Astrocyte (in vitro differentiated cells and primary cell): ENCODE measurements around the gene CDH1. TPM values are rescaled to one million over a fixed set of nuclear protein-coding genes. Genes with fewer than 3 reads are reported as not detected.

Experiments
- DNase-seq: peaks from one replicate; pipeline ENCODE4 v3.0.0-alpha.2; 2010; ENCODE audit warnings: low read depth
- FAIRE-seq: peaks from 2 replicates; lab custom pipeline; 2011; peaks lifted over from hg19 to GRCh38; lab: Jason Lieb, UNC
- H2AFZ ChIP-seq: 2 replicates; pipeline ENCODE4 v1.6.0; 2012; ENCODE audit warnings: low read depth, low read length, inconsistent platforms
- H3K27ac ChIP-seq: 2 replicates; pipeline ENCODE4 v1.5.1; 2011; ENCODE audit warnings: low read depth, low read length, inconsistent platforms
- H3K27me3 ChIP-seq: 2 replicates; pipeline ENCODE4 v1.6.0; 2011; ENCODE audit warnings: low read length, inconsistent platforms; ENCODE audit not compliant: insufficient read depth
- H3K36me3 ChIP-seq: 2 replicates; pipeline ENCODE4 v1.5.1; 2011; ENCODE audit warnings: low read length, inconsistent platforms; ENCODE audit not compliant: insufficient read depth
- H3K4me1 ChIP-seq: 2 replicates; pipeline ENCODE4 v1.5.1; 2011; ENCODE audit warnings: low read length, inconsistent platforms; ENCODE audit not compliant: insufficient read depth
- H3K4me2 ChIP-seq: 2 replicates; pipeline ENCODE4 v1.6.0; 2012; ENCODE audit warnings: low read length, inconsistent platforms
- H3K4me3 ChIP-seq: 2 replicates; pipeline ENCODE4 v1.5.1; 2011; ENCODE audit warnings: low read depth, mild to moderate bottlenecking, low read length, inconsistent platforms; ENCODE audit not compliant: insufficient read depth
- H3K79me2 ChIP-seq: 2 replicates; pipeline ENCODE4 v1.6.0; 2012; ENCODE audit warnings: mild to moderate bottlenecking, low read length, inconsistent platforms; ENCODE audit not compliant: insufficient read depth
- H3K9ac ChIP-seq: 2 replicates; pipeline ENCODE4 v1.6.0; 2012; ENCODE audit warnings: mild to moderate bottlenecking, low read length, inconsistent platforms
- H3K9me3 ChIP-seq: 2 replicates; pipeline ENCODE4 v1.5.1; 2012; ENCODE audit warnings: low read depth, mild to moderate bottlenecking, low read length, inconsistent platforms; ENCODE audit not compliant: insufficient read depth
- H4K20me1 ChIP-seq: 2 replicates; pipeline ENCODE4 v1.6.0; 2012; ENCODE audit warnings: low read length, inconsistent platforms; ENCODE audit not compliant: insufficient read depth
- H3K27ac Mint-ChIP-seq: one replicate; pipeline ENCODE4 v1.8.0; 2021; ENCODE audit warnings: mild to moderate bottlenecking, mixed read lengths; ENCODE audit not compliant: unreplicated experiment
- H3K27me3 Mint-ChIP-seq: one replicate; pipeline ENCODE4 v1.8.0; 2021; ENCODE audit warnings: low read depth, mixed read lengths; ENCODE audit not compliant: unreplicated experiment
- H3K36me3 Mint-ChIP-seq: one replicate; pipeline ENCODE4 v1.8.0; 2021; ENCODE audit warnings: low read depth, mixed read lengths; ENCODE audit not compliant: unreplicated experiment
- H3K4me1 Mint-ChIP-seq: one replicate; pipeline ENCODE4 v1.8.0; 2021; ENCODE audit warnings: low read depth, mixed read lengths; ENCODE audit not compliant: unreplicated experiment
- H3K4me3 Mint-ChIP-seq: one replicate; pipeline ENCODE4 v1.8.0; 2021; ENCODE audit warnings: mild to moderate bottlenecking, moderate library complexity, mixed read lengths; ENCODE audit not compliant: unreplicated experiment
- H3K9me3 Mint-ChIP-seq: one replicate; pipeline ENCODE4 v1.8.0; 2021; ENCODE audit warnings: mild to moderate bottlenecking, mixed read lengths; ENCODE audit not compliant: unreplicated experiment
- EZH2 ChIP-seq: IDR thresholded peaks from 2 replicates; pipeline ENCODE4 v1.6.1; 2012; ENCODE audit warnings: mild to moderate bottlenecking, low read length, inconsistent platforms; ENCODE audit not compliant: insufficient read depth
- total RNA-seq: library from RNA; stranded (reverse); gene quantifications from 2 replicates; pipeline ENCODE4 v1.2.1, GENCODE V29; 2021
- TF ChIP-seq, protein P1 (sequence below): IDR thresholded peaks from 2 replicates; pipeline ENCODE4 v1.5.1; 2011; ENCODE audit warnings: low read depth, mild to moderate bottlenecking, inconsistent platforms, low read length, moderate library complexity; ENCODE audit not compliant: insufficient read depth

The CDH1 gene
- total RNA-seq, 1 donor from 2014 or later, result 23.8 TPM

DNA sequence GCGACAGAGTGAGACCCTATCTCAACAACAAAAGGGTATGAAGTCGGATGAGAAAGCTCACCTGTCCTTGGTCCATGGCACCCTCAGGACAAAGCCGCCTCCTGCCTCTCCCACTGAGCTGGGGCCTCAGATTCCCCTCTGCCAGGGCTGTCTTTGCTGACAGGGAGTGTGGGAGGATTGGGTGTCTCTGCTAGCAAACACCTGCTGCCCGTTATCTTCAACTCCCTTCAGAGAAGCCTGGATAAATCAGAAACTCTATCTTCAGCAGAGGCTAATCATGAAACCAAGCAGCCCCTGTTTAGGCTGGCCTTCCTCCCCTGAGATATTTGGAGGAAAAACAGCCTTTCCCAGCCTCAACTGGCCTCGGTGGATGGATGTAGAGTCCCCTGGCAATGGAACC lies 36.3 kb upstream of the CDH1 start:
- no peaks in the 10 kb centered on the region for H3K27me3 ChIP-seq
- H3K9me3 ChIP-seq, result no peaks in the 10 kb centered on the region
- Mint-ChIP-seq H3K36me3 (peaks cover 5% of the 10 kb centered on the region), H3K4me1 (no peaks in the 10 kb centered on the region), H3K4me3 (no peak overlapping the region), H3K9me3 (no peaks in the 10 kb centered on the region), H3K27me3 (peaks cover 6% of the 10 kb centered on the region), H3K27ac (no peak overlapping the region)
- H3K79me2 ChIP-seq, result no peaks in the 10 kb centered on the region
- H2AFZ ChIP-seq, result no peak overlapping the region
- H3K4me1 ChIP-seq, result no peaks in the 10 kb centered on the region
- H3K9ac ChIP-seq, result no peak overlapping the region
- DNase-seq, result no peak
- no peak for FAIRE-seq
- no peak overlapping the region for H3K4me2 ChIP-seq
- no peak overlapping the region for H3K4me3 ChIP-seq
- TF ChIP-seq, protein P1, sequence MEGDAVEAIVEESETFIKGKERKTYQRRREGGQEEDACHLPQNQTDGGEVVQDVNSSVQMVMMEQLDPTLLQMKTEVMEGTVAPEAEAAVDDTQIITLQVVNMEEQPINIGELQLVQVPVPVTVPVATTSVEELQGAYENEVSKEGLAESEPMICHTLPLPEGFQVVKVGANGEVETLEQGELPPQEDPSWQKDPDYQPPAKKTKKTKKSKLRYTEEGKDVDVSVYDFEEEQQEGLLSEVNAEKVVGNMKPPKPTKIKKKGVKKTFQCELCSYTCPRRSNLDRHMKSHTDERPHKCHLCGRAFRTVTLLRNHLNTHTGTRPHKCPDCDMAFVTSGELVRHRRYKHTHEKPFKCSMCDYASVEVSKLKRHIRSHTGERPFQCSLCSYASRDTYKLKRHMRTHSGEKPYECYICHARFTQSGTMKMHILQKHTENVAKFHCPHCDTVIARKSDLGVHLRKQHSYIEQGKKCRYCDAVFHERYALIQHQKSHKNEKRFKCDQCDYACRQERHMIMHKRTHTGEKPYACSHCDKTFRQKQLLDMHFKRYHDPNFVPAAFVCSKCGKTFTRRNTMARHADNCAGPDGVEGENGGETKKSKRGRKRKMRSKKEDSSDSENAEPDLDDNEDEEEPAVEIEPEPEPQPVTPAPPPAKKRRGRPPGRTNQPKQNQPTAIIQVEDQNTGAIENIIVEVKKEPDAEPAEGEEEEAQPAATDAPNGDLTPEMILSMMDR, result no peak
- no peak for TF ChIP-seq EZH2
- no peak overlapping the region for H3K27ac ChIP-seq
- no peaks in the 10 kb centered on the region for H4K20me1 ChIP-seq
- H3K36me3 ChIP-seq, result no peaks in the 10 kb centered on the region

- H3K9ac ChIP-seq, result no peak overlapping the region
- no peaks in the 10 kb centered on the region for H3K9me3 Mint-ChIP-seq
- DNase-seq, result peak; percentile 31
- no peaks in the 10 kb centered on the region for H4K20me1 ChIP-seq
- no peak overlapping the region for H2AFZ ChIP-seq
- no peak for FAIRE-seq
- no peaks in the 10 kb centered on the region for H3K9me3 ChIP-seq
- no peaks in the 10 kb centered on the region for H3K36me3 ChIP-seq
- H3K4me3 ChIP-seq, result no peak overlapping the region
- peaks cover 4% of the 10 kb centered on the region for H3K27me3 Mint-ChIP-seq
- no peak overlapping the region for H3K27ac ChIP-seq
- peaks cover 4% of the 10 kb centered on the region for H3K4me1 Mint-ChIP-seq
- TF ChIP-seq, protein P1, result peak; percentile 71
- no peak for TF ChIP-seq EZH2
- peak overlapping the region; percentile 3 for H3K4me3 Mint-ChIP-seq
- H3K27me3 ChIP-seq, result no peaks in the 10 kb centered on the region
- H3K4me2 ChIP-seq, result no peak overlapping the region
- no peaks in the 10 kb centered on the region for H3K36me3 Mint-ChIP-seq
- no peak overlapping the region for H3K27ac Mint-ChIP-seq
- H3K4me1 ChIP-seq, result peaks cover 8% of the 10 kb centered on the region
- no peaks in the 10 kb centered on the region for H3K79me2 ChIP-seq
Measured at GRCh38 chr16:68704232-68704867, 32.7 kb upstream of the CDH1 start.
